Effector CD4-positive, alpha-beta T cell (primary cell): ENCODE measurements around the gene DIMT1.

ENCODE experiments used
- DNase-seq: peaks from one replicate; pipeline ENCODE4 v3.0.0-alpha.2; 2020
- total RNA-seq: gene quantifications from one replicate; lab custom pipeline; 2026; lab: John Stamatoyannopoulos, UW

The DIMT1 gene
- total RNA-seq: 41.1 reads per million, percentile 64 among the genes with 10 or more reads in this experiment

- peak; percentile 91 for DNase-seq
Observed at GRCh38 chr5:62403411-62404250, at the start of gene DIMT1. Gene DIMT1 (minus strand): TSS chr5:62403905. CDS start chr5:62403772, 133 bp downstream.

GRCh38 chr5:62450259-62450658, 46.6 kb upstream of the DIMT1 start:
- DNase-seq: no peak

- DNase-seq: no peak
Observed at GRCh38 chr5:62448528-62448927, 44.8 kb upstream of the DIMT1 start.

- DNase-seq: no peak
Observed at GRCh38 chr5:62432621-62433064, 28.9 kb upstream of the DIMT1 start.

- DNase-seq: no peak
Observed at GRCh38 chr5:62431735-62432620, 28.3 kb upstream of the DIMT1 start.

- DNase-seq: no peak
Observed at GRCh38 chr5:62424763-62425162, 21.1 kb upstream of the DIMT1 start.

- no peak for DNase-seq
Observed at GRCh38 chr5:62421414-62421813, 17.7 kb upstream of the DIMT1 start.

- DNase-seq: no peak
Observed at GRCh38 chr5:62419609-62420008, 15.9 kb upstream of the DIMT1 start.

GRCh38 chr5:62418462-62419076, 14.9 kb upstream of the DIMT1 start:
- DNase-seq: no peak

GRCh38 chr5:62413711-62414110, 10.0 kb upstream of the DIMT1 start:
- no peak for DNase-seq

GRCh38 chr5:62412549-62413329, 9.0 kb upstream of the DIMT1 start, which contains the start of gene IPO11:
Gene IPO11 (plus strand): TSS chr5:62412763. CDS start chr5:62437280, 24,517 bp downstream.
- DNase-seq: peak; percentile 97

GRCh38 chr5:62395210-62395950, 8.3 kb downstream of the DIMT1 start:
- no peak for DNase-seq

GRCh38 chr5:62386824-62387223, 16.9 kb downstream of the DIMT1 start:
- no peak for DNase-seq

GRCh38 chr5:62385816-62386400, 17.8 kb downstream of the DIMT1 start:
- DNase-seq: no peak

GRCh38 chr5:62385131-62385530, 18.6 kb downstream of the DIMT1 start:
- DNase-seq: no peak

GRCh38 chr5:62376064-62376463, 27.6 kb downstream of the DIMT1 start:
- DNase-seq: no peak

- no peak for DNase-seq
Observed at GRCh38 chr5:62375627-62376026, 28.1 kb downstream of the DIMT1 start.

- DNase-seq: no peak
Observed at GRCh38 chr5:62374090-62374489, 29.6 kb downstream of the DIMT1 start.

GRCh38 chr5:62373382-62373781, 30.3 kb downstream of the DIMT1 start:
- no peak for DNase-seq

GRCh38 chr5:62372600-62372999, 31.1 kb downstream of the DIMT1 start:
- DNase-seq: no peak

GRCh38 chr5:62371409-62371808, 32.3 kb downstream of the DIMT1 start:
- no peak for DNase-seq
